ENCODE measurements around the gene ANK2.

DNA sequence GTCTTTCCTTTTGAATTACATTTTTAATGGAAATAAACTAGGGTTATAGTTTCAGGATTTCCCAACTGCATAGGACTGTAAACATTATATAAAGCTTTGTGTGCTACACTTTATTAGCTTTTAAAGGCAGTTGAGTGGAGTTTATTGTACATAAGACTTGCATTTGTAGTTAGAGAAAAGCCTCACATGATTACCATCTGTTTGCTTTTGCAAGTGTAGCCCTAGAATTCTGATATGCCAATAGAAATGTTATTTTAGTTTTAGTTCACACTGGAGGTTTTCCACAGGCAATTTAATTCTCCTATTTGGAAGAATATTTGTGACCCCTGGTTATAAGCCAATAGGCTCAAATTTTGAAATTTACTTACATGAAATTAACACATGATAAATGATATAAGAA is 41.3 kb upstream of the ANK2 start:
- no peak for TF ChIP-seq POLR2A (IDR thresholded peaks at IDR 0.05)
- TF ChIP-seq, protein P1, sequence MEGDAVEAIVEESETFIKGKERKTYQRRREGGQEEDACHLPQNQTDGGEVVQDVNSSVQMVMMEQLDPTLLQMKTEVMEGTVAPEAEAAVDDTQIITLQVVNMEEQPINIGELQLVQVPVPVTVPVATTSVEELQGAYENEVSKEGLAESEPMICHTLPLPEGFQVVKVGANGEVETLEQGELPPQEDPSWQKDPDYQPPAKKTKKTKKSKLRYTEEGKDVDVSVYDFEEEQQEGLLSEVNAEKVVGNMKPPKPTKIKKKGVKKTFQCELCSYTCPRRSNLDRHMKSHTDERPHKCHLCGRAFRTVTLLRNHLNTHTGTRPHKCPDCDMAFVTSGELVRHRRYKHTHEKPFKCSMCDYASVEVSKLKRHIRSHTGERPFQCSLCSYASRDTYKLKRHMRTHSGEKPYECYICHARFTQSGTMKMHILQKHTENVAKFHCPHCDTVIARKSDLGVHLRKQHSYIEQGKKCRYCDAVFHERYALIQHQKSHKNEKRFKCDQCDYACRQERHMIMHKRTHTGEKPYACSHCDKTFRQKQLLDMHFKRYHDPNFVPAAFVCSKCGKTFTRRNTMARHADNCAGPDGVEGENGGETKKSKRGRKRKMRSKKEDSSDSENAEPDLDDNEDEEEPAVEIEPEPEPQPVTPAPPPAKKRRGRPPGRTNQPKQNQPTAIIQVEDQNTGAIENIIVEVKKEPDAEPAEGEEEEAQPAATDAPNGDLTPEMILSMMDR (IDR thresholded peaks at IDR 0.05 in 4 of 5, conservative IDR thresholded peaks at IDR 0.05 in 1 of 5), result no peak
